ENCODE data around the gene JAK3.

- TF ChIP-seq CTCF (conservative IDR thresholded peaks at IDR 0.05 in 1 of 2, IDR thresholded peaks at IDR 0.05 in 1 of 2; ENCODE audit: low read depth in 1 of 2, low read length in 2 of 2) (no peak), EZH2 (IDR thresholded peaks at IDR 0.05; ENCODE audit: low read length, missing control alignments) (no peak)
These were observed 12.7 kb upstream of the JAK3 start for GRCh38 chr19:17860331-17860992.
